Activated T-cell treated with anti-CD3 and anti-CD28 coated beads for 4 hours (primary cell): Measurements from ENCODE around the gene ZNF518A.

Experiments
- DNase-seq: peaks from one replicate; pipeline ENCODE4 v3.0.0-alpha.2; 2020

Gene ZNF518A

GRCh38 chr10:96129387-96130325, at the start of gene ZNF518A:
TSS of gene ZNF518A (plus strand) at chr10:96130297. CDS start at chr10:96156323, 26,026 bp downstream.
- DNase-seq = peak; percentile 76

- DNase-seq = no peak
Observed at GRCh38 chr10:96082153-96082552, 47.9 kb upstream of the ZNF518A start.

GRCh38 chr10:96082748-96083147, 47.3 kb upstream of the ZNF518A start:
- DNase-seq = no peak

GRCh38 chr10:96089116-96089515, 41.0 kb upstream of the ZNF518A start:
- DNase-seq = no peak

- DNase-seq = peak; percentile 88
Observed at GRCh38 chr10:96089670-96090462, 40.2 kb upstream of the ZNF518A start.

- no peak for DNase-seq
Observed at GRCh38 chr10:96090463-96090800, 39.7 kb upstream of the ZNF518A start.

GRCh38 chr10:96092999-96093767, 36.9 kb upstream of the ZNF518A start:
- no peak for DNase-seq

- no peak for DNase-seq
Observed at GRCh38 chr10:96093948-96094347, 36.1 kb upstream of the ZNF518A start.

GRCh38 chr10:96096958-96097357, 33.1 kb upstream of the ZNF518A start:
- no peak for DNase-seq

GRCh38 chr10:96097865-96098264, 32.2 kb upstream of the ZNF518A start:
- no peak for DNase-seq

GRCh38 chr10:96107623-96108038, 22.5 kb upstream of the ZNF518A start:
- DNase-seq = no peak

GRCh38 chr10:96112531-96112930, 17.6 kb upstream of the ZNF518A start:
- no peak for DNase-seq

GRCh38 chr10:96118604-96119450, 11.3 kb upstream of the ZNF518A start:
- DNase-seq = no peak

- no peak for DNase-seq
Observed at GRCh38 chr10:96122824-96123223, 7.3 kb upstream of the ZNF518A start.

GRCh38 chr10:96124230-96125141, 5.6 kb upstream of the ZNF518A start:
- no peak for DNase-seq

GRCh38 chr10:96125142-96125515, 5.0 kb upstream of the ZNF518A start:
- no peak for DNase-seq

GRCh38 chr10:96130326-96130995, 364 bp downstream of the ZNF518A start:
- peak; percentile 58 for DNase-seq

GRCh38 chr10:96131621-96132020, 1.5 kb downstream of the ZNF518A start:
- no peak for DNase-seq

- no peak for DNase-seq
Observed at GRCh38 chr10:96133135-96133534, 3.0 kb downstream of the ZNF518A start.

- DNase-seq = no peak
Observed at GRCh38 chr10:96136810-96137209, 6.7 kb downstream of the ZNF518A start.
